SU-DHL-6 (cell line): ENCODE results near the gene MRPL27.
A peak's percentile ranks its signal among the peaks of the same experiment; 100 is the strongest.

Source experiments
- H2AFZ ChIP-seq: fragments of 200-600 bp; sonication (generic); 2 replicates; pipeline ENCODE4 v1.6.1; 2014; ENCODE audit warnings: low read depth, mild to moderate bottlenecking, moderate library complexity, mixed read lengths, antibody characterized with exemption, low read length; ENCODE audit not compliant: severe bottlenecking
- H3F3A ChIP-seq: fragments of 200-600 bp; shearing (Covaris generic); 2 replicates; pipeline ENCODE4 v1.6.0; 2016; ENCODE audit warnings: antibody characterized with exemption, mild to moderate bottlenecking; ENCODE audit not compliant: insufficient read depth
- H3K27ac ChIP-seq: fragments of 200-600 bp; sonication (generic); 2 replicates; pipeline ENCODE4 v1.5.1; 2016; ENCODE audit warnings: low read depth, mild to moderate bottlenecking, low read length, moderate library complexity, mixed read lengths
- H3K27me3 ChIP-seq: fragments of 200-600 bp; sonication (generic), shearing (Covaris generic); 2 replicates; pipeline ENCODE4 v1.6.0; 2014; ENCODE audit warnings: mild to moderate bottlenecking, low read length
- H3K36me3 ChIP-seq: fragments of 200-600 bp; sonication (generic); 2 replicates; pipeline ENCODE4 v1.6.1; 2014; ENCODE audit warnings: mild to moderate bottlenecking, low read length, mixed read lengths
- H3K4me2 ChIP-seq: fragments of 300-600, 200-600 bp; shearing (Covaris generic), sonication (generic); 2 replicates; pipeline ENCODE4 v1.6.0; 2014; ENCODE audit warnings: low read length, low read depth, mild to moderate bottlenecking; ENCODE audit not compliant: poor library complexity, severe bottlenecking
- H3K4me3 ChIP-seq: fragments of 200-600 bp; sonication (generic); 2 replicates; pipeline ENCODE4 v1.5.1; 2014; ENCODE audit warnings: antibody characterized with exemption, low read length, mild to moderate bottlenecking, mixed read lengths; ENCODE audit not compliant: insufficient read depth, poor library complexity, severe bottlenecking
- H3K79me2 ChIP-seq: fragments of 200-600 bp; sonication (generic); 2 replicates; pipeline ENCODE4 v1.6.1; 2014; ENCODE audit warnings: mild to moderate bottlenecking, low read length, moderate library complexity; ENCODE audit not compliant: insufficient read depth
- H3K9ac ChIP-seq: fragments of 200-600 bp; sonication (generic); 2 replicates; pipeline ENCODE4 v1.7.0; 2014; ENCODE audit warnings: mild to moderate bottlenecking, low read length
- H3K9me2 ChIP-seq: fragments of 200-600 bp; sonication (generic); replicated peaks from 2 replicates; pipeline ENCODE4 v1.6.1; 2014; ENCODE audit warnings: low read length; ENCODE audit not compliant: insufficient read depth
- H3K9me3 ChIP-seq: fragments of 200-600 bp; sonication (generic); 2 replicates; pipeline ENCODE4 v1.6.1; 2014; ENCODE audit warnings: low read length, mixed read lengths; ENCODE audit not compliant: insufficient read depth
- H4K20me1 ChIP-seq: fragments of 200-600 bp; sonication (generic); 2 replicates; pipeline ENCODE4 v1.6.1; 2014; ENCODE audit warnings: low read depth, mild to moderate bottlenecking, antibody characterized with exemption, low read length, moderate library complexity, mixed read lengths
- CTCF ChIP-seq: fragments of 200-600 bp; sonication (generic); IDR thresholded peaks from one replicate; pipeline ENCODE4 v1.5.1; 2017; ENCODE audit warnings: antibody characterized with exemption, mild to moderate bottlenecking, low read length, moderate library complexity; ENCODE audit not compliant: insufficient read depth, poor library complexity, severe bottlenecking
- EZH2phosphoT487 ChIP-seq: fragments of 200-600 bp; sonication (generic), shearing (Covaris generic); conservative IDR thresholded peaks from 2 replicates; pipeline ENCODE4 v1.6.1; 2018; ENCODE audit warnings: mild to moderate bottlenecking, antibody characterized with exemption, low read length, moderate library complexity, mixed read lengths

Gene MRPL27

GRCh38 chr17:50361561-50362480 lies 11.2 kb downstream of the MRPL27 start:
- H3K4me2 ChIP-seq: no peak overlapping the region
- H3K9me2 ChIP-seq: no peaks in the 10 kb centered on the region
- no peaks in the 10 kb centered on the region for H4K20me1 ChIP-seq
- no peaks in the 10 kb centered on the region for H3K79me2 ChIP-seq
- no peak overlapping the region for H3K27ac ChIP-seq
- H3K27me3 ChIP-seq: no peaks in the 10 kb centered on the region
- no peak for TF ChIP-seq EZH2phosphoT487
- TF ChIP-seq CTCF: peak; percentile 84
- no peak overlapping the region for H3K9ac ChIP-seq
- no peak overlapping the region for H2AFZ ChIP-seq
- no peaks in the 10 kb centered on the region for H3K9me3 ChIP-seq
- H3F3A ChIP-seq: 0 out of 2 replicates have a peak, but pooled peaks cover 6% of the 10 kb centered on the region
- H3K4me3 ChIP-seq: no peak overlapping the region
- H3K36me3 ChIP-seq: no peaks in the 10 kb centered on the region

DNA sequence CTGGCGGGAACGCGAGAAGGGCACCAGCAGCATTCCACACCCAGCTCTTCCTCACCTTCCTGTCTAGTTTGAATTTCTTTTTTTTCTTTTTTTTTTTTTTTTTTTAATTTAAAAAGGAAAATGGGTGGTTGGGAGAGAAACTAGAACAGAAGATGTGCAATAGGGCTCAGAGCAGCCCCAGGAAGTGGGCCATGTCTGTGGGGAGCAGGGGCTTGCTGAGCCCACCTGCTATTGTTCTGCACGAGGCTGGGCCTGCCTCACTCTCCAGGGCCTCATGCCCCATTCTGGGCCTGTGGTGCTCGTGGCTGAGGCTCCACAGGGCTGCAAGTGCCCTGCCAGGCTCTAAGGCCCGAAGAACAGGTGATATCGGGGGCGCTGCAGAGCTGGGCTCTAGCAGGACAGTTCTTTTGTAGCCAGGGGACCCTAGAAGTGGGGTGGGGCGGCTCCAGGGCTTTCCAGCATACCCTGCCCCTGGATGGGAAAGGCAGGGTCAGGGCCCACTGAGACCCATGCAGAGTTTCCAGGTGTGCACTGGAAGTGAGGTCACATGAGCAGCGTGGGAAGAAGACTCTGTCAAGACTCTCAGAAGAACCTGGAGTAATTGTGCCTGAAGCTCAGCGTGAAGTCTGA lies 12.4 kb downstream of the MRPL27 start:
- H3K9ac ChIP-seq: no peak overlapping the region
- no peaks in the 10 kb centered on the region for H3K79me2 ChIP-seq
- no peak overlapping the region for H2AFZ ChIP-seq
- no peak overlapping the region for H3K4me2 ChIP-seq
- H3F3A ChIP-seq: 0 out of 2 replicates have a peak, but pooled peaks cover 6% of the 10 kb centered on the region
- no peak overlapping the region for H3K4me3 ChIP-seq
- no peaks in the 10 kb centered on the region for H3K36me3 ChIP-seq
- H3K27me3 ChIP-seq: no peaks in the 10 kb centered on the region
- no peaks in the 10 kb centered on the region for H4K20me1 ChIP-seq
- no peak for TF ChIP-seq EZH2phosphoT487
- no peak for TF ChIP-seq CTCF
- no peak overlapping the region for H3K27ac ChIP-seq
- no peaks in the 10 kb centered on the region for H3K9me2 ChIP-seq
- no peaks in the 10 kb centered on the region for H3K9me3 ChIP-seq

DNA sequence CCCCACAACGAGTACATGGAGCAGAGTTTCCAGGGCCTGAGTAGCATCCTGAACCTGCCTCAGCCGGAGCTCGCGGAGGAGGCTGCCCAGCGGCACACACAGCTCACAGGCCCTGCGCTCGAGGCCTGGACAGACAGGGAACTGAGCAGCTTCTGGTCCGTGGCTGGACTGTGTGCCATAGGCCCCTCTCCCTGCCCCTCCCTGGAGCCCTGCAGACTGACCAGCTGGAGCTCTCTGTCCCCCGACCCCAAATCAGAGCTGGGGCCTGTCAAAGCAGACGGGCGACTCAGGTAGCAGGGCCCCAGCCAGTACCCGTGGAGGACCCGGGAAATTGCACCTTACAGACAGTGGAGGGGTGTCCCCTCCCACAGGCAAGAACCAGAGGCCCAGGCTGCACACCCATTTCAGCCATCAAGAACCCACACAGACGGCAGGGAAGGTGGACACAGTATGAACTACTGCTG lies 13.0 kb downstream of the MRPL27 start:
- H2AFZ ChIP-seq: no peak overlapping the region
- H3K9ac ChIP-seq: no peak overlapping the region
- H3K4me2 ChIP-seq: no peak overlapping the region
- H3K36me3 ChIP-seq: no peaks in the 10 kb centered on the region
- TF ChIP-seq CTCF: no peak
- no peak for TF ChIP-seq EZH2phosphoT487
- no peaks in the 10 kb centered on the region for H3K9me2 ChIP-seq
- H3K27me3 ChIP-seq: no peaks in the 10 kb centered on the region
- no peaks in the 10 kb centered on the region for H3K9me3 ChIP-seq
- H3K27ac ChIP-seq: no peak overlapping the region
- H3K79me2 ChIP-seq: no peaks in the 10 kb centered on the region
- no peak overlapping the region for H3K4me3 ChIP-seq
- H4K20me1 ChIP-seq: no peaks in the 10 kb centered on the region
- 0 out of 2 replicates have a peak, but pooled peaks cover 6% of the 10 kb centered on the region for H3F3A ChIP-seq
